Kidney (tissue), 14 donors: ENCODE data around the gene SPOCK1. TPM values are rescaled to one million over a fixed set of nuclear protein-coding genes. Genes with fewer than 3 reads are reported as not detected.
A peak's percentile ranks its signal among the peaks of the same experiment; 100 is the strongest.

ENCODE experiments used
- DNase-seq, 5 donors: peaks; one replicate each; pipeline ENCODE4 v3.0.0-alpha.2; 2013 to 2020
- FAIRE-seq: peaks from 2 replicates; lab custom pipeline; 2012; peaks lifted over from hg19 to GRCh38; lab: Jason Lieb, UNC
- H3K27ac ChIP-seq, 2 donors: one replicate each; pipeline ENCODE4 v1.7.0; 2013; ENCODE audit warnings: low read depth in 2 of 2, low read length in 2 of 2, inconsistent platforms in 1 of 2
- H3K27me3 ChIP-seq: one replicate; pipeline ENCODE4 v1.7.1; 2013; ENCODE audit warnings: low read length, inconsistent platforms; ENCODE audit not compliant: control insufficient read depth, insufficient read depth
- H3K36me3 ChIP-seq, 3 donors: one replicate each; pipeline versions ENCODE4 v1.7.0 to v1.7.1; 2013; ENCODE audit warnings: low read length in 3 of 3, control low read depth in 1 of 3, inconsistent platforms in 1 of 3; ENCODE audit not compliant: insufficient read depth in 3 of 3, control insufficient read depth in 2 of 3
- H3K4me1 ChIP-seq, 3 donors: one replicate each; pipeline versions ENCODE4 v1.7.0 to v1.7.1; 2013; ENCODE audit warnings: low read length in 3 of 3, inconsistent platforms in 1 of 3, low read depth in 1 of 3; ENCODE audit not compliant: control insufficient read depth in 2 of 3, insufficient read depth in 2 of 3
- H3K4me3 ChIP-seq, 3 donors: one replicate each; pipeline versions ENCODE4 v1.7.0 to v1.8.1; 2013; ENCODE audit warnings: low read length in 3 of 3, control low read depth in 1 of 3, inconsistent platforms in 1 of 3
- H3K9ac ChIP-seq, 3 donors: one replicate each; pipeline versions ENCODE4 v1.7.0 to v1.7.1; 2013; ENCODE audit warnings: low read length in 3 of 3, control low read depth in 1 of 3, inconsistent platforms in 1 of 3
- H3K9me3 ChIP-seq, 3 donors: one replicate each; pipeline versions ENCODE4 v1.7.0 to v1.7.1; 2013; ENCODE audit warnings: low read length in 3 of 3, control low read depth in 1 of 3, inconsistent platforms in 1 of 3; ENCODE audit not compliant: control insufficient read depth in 2 of 3, insufficient read depth in 1 of 3
- CTCF ChIP-seq: IDR thresholded peaks from 3 replicates; pipeline ENCODE4 v1.5.1; 2012; ENCODE audit warnings: mild to moderate bottlenecking, moderate library complexity, borderline replicate concordance; ENCODE audit not compliant: insufficient read depth; ENCODE audit errors: extremely low read depth
- intact Hi-C: fragments of 100-400 bp; cut with DNase I; formaldehyde crosslinking; loops from one replicate; pipeline ENCODE4 v1.11.1; 2022
- polyA plus RNA-seq: library from polyadenylated mRNA; stranded (reverse); fragments of 350-450 nt; fragmentation: Illumina TruSeq; extraction: RNeasy Lipid Tissue Mini Kit (QIAGEN cat#74804); gene quantifications from one replicate; pipeline ENCODE4 v1.2.3, GENCODE V29; 2014; ENCODE audit warnings: low read depth, low replicate concordance; ENCODE audit not compliant: insufficient read depth
- total RNA-seq: library from RNA; stranded (reverse); fragmentation: NEBNext Ultra II Directional; extraction: Animal tissue kit (Norgen Biotek cat#: 25700); gene quantifications from one replicate; pipeline ENCODE4 v1.2.1, GENCODE V29; 2021
- donor health status: control.
- donor health status: control.
- donor health status: control.
- donor health status: control.
- donor health status: control.
- donor health status: DM: yes; HTN: yes; CAD: no.
- donor health status: Normal renal cell carcinoma (clear cell type).

The SPOCK1 gene
- total and polyA plus RNA-seq, 2 donors from 2014 or later: 15.7 to 32.8 TPM

GRCh38 chr5:137223324-137224295 is 275.5 kb downstream of the SPOCK1 start:
- intact Hi-C loops: no loop called here
- Histone ChIP-seq H3K9me3 (no peaks in the 10 kb centered on the region), H3K4me3 (no peak overlapping the region), H3K9ac (no peak overlapping the region), H3K4me1 (no peaks in the 10 kb centered on the region), H3K27me3 (no peaks in the 10 kb centered on the region), H3K27ac (no peak overlapping the region), H3K36me3 (no peaks in the 10 kb centered on the region)
- no peak for TF ChIP-seq CTCF
- FAIRE-seq (no peak), DNase-seq (no peak)

GRCh38 chr5:137221943-137222342 is 277.2 kb downstream of the SPOCK1 start:
- no peaks in the 10 kb centered on the region for H3K27me3 ChIP-seq
- H3K36me3 ChIP-seq: no peaks in the 10 kb centered on the region
- H3K9ac ChIP-seq: no peak overlapping the region
- FAIRE-seq (no peak), DNase-seq (no peak)
- no peak for TF ChIP-seq CTCF
- intact Hi-C loops: no loop called here
- no peaks in the 10 kb centered on the region for H3K9me3 ChIP-seq
- H3K27ac ChIP-seq: no peak overlapping the region
- no peak overlapping the region for H3K4me3 ChIP-seq
- H3K4me1 ChIP-seq: no peaks in the 10 kb centered on the region

GRCh38 chr5:137220523-137220927 is 278.6 kb downstream of the SPOCK1 start:
- DNase-seq: peak in 2 of 5 donors; percentile 34 to 48
- H3K27ac ChIP-seq: no peak overlapping the region
- H3K27me3 ChIP-seq: no peaks in the 10 kb centered on the region
- no peaks in the 10 kb centered on the region for H3K36me3 ChIP-seq
- TF ChIP-seq CTCF: peak; percentile 31
- no peak overlapping the region for H3K4me3 ChIP-seq
- no peaks in the 10 kb centered on the region for H3K4me1 ChIP-seq
- H3K9me3 ChIP-seq: no peaks in the 10 kb centered on the region
- H3K9ac ChIP-seq: no peak overlapping the region
- no peak for FAIRE-seq
- intact Hi-C loops: no loop called here
